Measurements from ENCODE around the gene PLEKHM1. TPM values are rescaled to one million over a fixed set of nuclear protein-coding genes. Genes with fewer than 3 reads are reported as not detected.
"Not testable (repeated sequence)": the region's sequence is repeated elsewhere in the genome, so short reads cannot be mapped to it uniquely, and the experiment has no call there.

Gene PLEKHM1
- total RNA-seq, 1 experiment from 2014 or later, result 6.0 TPM

GRCh38 chr17:45461524-45462327 lies 28.8 kb downstream of the PLEKHM1 start:
- peak; percentile 67 for DNase-seq (ENCODE audit: low read depth)

GRCh38 chr17:45460422-45460821 lies 30.1 kb downstream of the PLEKHM1 start:
- not testable (repeated sequence) for DNase-seq (ENCODE audit: low read depth)

DNA sequence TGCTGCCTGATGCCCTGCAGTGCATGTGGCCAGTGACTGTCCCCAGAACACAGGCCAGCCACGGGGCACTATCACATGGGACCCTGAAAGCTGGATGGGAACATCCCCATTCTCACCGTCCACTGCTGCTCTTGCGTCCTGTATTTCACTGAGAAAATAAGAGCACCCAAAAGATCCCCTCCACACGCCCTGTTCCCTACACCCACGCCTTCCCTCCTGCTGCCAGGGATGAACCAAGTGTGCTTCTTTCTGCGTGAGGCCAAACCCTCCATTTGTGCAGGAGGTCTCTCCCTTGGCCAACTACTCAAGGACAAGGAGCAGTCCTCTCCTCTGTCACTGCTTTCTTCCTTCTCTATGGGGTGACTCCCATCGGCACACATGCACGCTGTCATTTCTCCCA lies 36.2 kb downstream of the PLEKHM1 start:
- not testable (repeated sequence) for DNase-seq (ENCODE audit: low read depth)

DNA sequence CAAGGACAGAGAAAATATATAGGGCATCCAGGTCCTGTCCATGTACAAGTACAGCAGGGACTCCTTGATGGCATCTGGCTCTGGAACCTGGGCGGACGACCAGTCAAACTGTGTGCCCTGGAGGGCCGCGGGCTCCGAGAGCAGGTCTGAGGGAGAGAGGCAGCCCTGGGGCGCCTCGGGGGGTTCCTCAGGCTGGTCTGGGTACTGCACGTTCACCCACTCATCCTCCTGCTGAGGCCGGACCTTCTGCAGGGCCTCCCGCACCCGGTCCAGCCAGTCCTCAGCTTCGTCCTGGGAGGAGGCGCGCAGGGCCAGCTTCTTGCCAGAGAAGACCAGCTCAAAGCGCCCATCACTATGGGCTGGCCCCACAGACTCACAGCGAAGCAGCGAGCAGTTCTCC lies 36.8 kb downstream of the PLEKHM1 start:
- not testable (repeated sequence) for DNase-seq (ENCODE audit: low read depth)

- not testable (repeated sequence) for DNase-seq (ENCODE audit: low read depth)
Measured at GRCh38 chr17:45453225-45453534, 37.3 kb downstream of the PLEKHM1 start.

GRCh38 chr17:45452329-45453224 lies 37.9 kb downstream of the PLEKHM1 start:
- DNase-seq (ENCODE audit: low read depth), result not testable (repeated sequence)

DNA sequence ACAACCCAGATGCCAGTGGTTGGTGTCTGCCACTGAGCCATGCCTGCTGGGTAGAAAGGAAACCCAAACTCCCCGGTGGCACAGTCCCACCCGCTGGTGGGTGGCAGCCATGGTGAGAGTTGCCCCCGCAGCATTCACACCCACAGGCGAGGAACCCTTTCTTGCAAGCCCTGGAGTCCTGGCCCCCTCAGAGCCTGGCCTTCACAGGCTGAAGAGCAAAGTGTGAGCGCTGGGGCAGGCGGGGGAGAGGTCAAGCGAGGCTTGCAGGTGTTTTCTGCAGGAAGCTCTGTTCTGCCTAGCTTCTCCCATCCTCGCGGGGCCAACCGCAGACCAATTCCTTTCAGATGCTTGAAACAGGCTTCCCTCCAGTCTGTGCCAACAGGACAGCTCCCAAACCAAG lies 38.9 kb downstream of the PLEKHM1 start:
- DNase-seq (ENCODE audit: low read depth), result not testable (repeated sequence)

- no peak for DNase-seq (ENCODE audit: low read depth)
Measured at GRCh38 chr17:45451131-45451530, 39.4 kb downstream of the PLEKHM1 start.

DNA sequence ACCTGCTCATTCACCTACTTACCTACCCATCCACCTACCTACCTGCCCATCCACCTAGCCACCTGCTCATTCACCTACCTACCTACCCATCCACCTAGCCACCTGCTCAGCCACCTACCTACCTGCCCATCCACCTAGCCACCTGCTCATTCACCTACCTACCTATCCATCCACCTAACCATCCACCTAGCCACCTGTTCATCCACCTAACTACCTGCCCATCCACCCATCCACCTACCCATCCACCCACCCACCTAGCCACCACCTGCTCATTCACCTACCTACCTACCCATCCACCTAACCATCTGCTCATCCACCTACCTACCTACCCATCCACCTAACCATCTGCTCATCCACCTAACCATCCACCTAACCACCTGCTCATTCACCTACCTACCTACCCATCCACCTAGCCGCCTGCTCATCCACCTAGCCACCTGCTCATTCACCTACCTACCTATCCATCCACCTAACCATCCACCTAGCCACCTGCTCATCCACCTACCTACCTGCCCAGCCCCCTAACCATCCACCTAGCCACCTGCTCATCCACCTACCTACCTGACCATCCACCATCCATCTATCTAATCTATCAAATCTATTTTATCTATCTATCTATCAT lies 40.7 kb downstream of the PLEKHM1 start:
- not testable (repeated sequence) for DNase-seq (ENCODE audit: low read depth)

DNA sequence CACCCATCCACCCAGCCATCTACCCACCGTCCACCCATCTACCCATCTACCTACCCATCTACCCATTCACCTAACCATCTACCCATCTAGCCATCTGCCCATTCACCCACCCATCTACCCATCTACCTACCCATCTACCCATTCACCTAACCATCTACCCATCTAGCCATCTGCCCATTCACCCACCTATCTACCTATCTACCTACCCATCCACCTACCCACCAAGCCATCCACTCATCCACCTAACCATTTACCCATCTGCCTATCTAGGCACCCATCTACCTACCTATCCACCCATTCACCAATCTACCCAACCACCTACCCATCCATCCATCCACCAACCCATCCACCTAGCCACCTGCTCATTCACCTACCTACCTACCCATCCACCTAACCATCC lies 41.3 kb downstream of the PLEKHM1 start:
- DNase-seq (ENCODE audit: low read depth), result not testable (repeated sequence)

GRCh38 chr17:45448483-45448882 lies 42.0 kb downstream of the PLEKHM1 start:
- DNase-seq (ENCODE audit: low read depth), result not testable (repeated sequence)

DNA sequence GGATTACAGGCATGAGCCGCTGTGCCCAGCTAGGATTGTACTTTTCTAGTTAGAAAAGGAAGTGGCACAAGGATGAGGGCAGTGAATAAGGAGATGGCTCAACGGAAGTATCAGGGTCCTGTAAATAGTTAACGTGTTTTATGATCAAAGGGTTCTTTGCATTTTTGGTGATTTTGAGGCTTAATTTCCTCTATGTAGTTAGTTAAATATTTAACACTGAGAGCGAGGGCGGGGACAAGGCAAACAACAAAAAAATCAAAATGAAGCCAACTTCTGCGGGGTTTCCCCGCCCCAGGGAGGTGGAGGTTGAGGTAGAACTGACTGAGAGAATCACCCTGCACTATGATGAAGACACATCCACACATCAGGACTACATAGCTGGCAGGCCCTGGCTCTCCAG lies 42.5 kb downstream of the PLEKHM1 start:
- DNase-seq (ENCODE audit: low read depth), result not testable (repeated sequence)

- not testable (repeated sequence) for DNase-seq (ENCODE audit: low read depth)
Measured at GRCh38 chr17:45447650-45448049, 42.9 kb downstream of the PLEKHM1 start.

GRCh38 chr17:45446872-45447625 lies 43.5 kb downstream of the PLEKHM1 start:
- DNase-seq (ENCODE audit: low read depth), result not testable (repeated sequence)

GRCh38 chr17:45445901-45446743 lies 44.4 kb downstream of the PLEKHM1 start:
- DNase-seq (ENCODE audit: low read depth), result peak; percentile 58

DNA sequence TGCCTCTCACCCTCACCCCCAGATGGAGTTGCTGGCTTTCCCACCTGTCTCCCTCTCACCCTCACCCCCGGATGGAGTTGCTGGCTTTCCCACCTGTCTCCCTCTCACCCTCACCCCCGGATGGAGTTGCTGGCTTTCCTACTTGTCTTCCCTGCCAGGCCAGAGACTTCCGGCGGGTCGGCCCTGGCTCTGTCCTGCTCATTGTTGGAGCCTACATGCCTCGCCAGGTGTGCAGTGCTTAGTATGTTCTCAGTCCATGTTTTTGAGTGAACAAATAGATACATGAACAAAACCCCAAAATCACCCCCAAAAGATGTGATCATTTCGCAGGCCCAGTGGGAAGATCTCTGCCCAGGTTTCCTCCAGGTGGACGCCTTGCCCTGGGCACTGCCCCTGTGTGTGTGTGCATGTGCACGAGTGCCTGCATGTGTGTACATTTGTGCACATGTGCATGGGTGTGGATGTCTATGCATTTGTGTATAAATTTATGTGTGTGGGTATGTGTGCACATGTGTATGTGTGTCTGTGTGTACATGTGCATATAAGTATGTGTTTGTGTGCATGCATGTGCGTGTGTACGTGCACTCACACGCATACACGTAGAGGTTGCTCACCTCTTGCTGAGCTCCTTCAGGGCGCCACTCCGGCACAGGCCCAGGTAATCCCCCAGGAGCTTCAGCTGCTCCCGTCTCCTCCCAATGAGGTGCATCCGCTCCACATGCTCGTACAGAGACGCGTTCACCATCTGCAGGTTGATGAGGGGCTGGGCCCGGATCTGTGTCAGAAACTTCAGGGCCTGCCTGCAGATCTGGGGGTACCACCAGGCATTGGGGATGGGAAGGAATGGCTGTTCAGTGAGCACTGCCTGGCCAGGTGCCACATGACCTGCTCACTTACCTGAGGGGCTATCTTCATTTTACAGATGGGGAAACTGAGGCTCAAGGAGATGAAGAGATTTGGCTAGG lies 45.4 kb downstream of the PLEKHM1 start:
- DNase-seq (ENCODE audit: low read depth), result not testable (repeated sequence)

DNA sequence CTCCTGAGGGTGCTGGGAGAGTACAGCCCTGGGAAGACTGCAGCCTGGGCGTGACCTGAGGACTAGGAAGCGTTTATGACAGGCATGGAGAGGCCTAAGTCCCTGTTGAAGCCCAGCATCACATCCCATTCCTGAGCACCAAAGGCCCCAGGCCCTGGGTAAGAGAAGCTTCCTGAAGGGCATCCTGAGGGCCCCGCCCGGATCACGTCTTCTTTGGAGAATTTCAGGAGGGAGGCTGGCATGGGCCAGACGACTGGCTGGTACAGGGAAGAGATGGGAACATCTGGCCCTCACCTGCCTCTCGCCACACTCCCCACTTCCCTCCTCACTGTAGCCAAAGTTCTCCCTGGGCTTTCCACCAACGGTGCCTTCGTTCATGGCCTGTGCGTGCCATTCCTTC lies 46.2 kb downstream of the PLEKHM1 start:
- DNase-seq (ENCODE audit: low read depth), result not testable (repeated sequence)

GRCh38 chr17:45443371-45444260 lies 46.9 kb downstream of the PLEKHM1 start:
- not testable (repeated sequence) for DNase-seq (ENCODE audit: low read depth)

Measured in RPMI7951 (cell line).